Measurements from ENCODE around the gene NID2. TPM values are rescaled to one million over a fixed set of nuclear protein-coding genes. Genes with fewer than 3 reads are reported as not detected.

Gene NID2
- total and polyA plus RNA-seq, 4 donors = 2.3 to 23.3 (median 10.1) TPM

DNA sequence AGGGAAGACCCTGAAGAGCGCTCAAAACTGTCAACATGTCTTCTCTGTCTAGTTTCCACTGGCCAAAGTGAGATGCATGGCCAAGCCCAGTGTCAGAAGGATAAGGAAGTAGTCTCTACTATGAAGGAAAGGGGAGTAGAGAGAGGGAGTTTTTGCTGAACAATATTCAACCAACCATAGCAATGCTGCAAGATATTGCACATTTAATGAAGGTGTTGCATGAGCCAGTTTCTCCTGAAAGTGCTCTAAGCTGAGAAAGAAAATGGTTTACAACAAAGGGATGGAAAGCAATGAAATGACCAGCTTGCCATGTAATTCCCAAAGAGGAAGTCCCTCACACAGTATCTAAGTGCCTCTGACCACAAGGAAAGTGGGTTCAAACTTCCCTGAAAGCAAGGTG is 40.0 kb upstream of the NID2 start:
- WGBS = 93% methylated on average over 1 of the region's 1 CpG
- H3K9me3 ChIP-seq (ENCODE audit: control insufficient read depth in 4 of 4, low read length in 3 of 4) = no peaks in the 10 kb centered on the region
- H3K4me3 ChIP-seq (ENCODE audit: low read depth in 1 of 3, low read length in 3 of 3) = no peak overlapping the region
- TF ChIP-seq, protein P1, sequence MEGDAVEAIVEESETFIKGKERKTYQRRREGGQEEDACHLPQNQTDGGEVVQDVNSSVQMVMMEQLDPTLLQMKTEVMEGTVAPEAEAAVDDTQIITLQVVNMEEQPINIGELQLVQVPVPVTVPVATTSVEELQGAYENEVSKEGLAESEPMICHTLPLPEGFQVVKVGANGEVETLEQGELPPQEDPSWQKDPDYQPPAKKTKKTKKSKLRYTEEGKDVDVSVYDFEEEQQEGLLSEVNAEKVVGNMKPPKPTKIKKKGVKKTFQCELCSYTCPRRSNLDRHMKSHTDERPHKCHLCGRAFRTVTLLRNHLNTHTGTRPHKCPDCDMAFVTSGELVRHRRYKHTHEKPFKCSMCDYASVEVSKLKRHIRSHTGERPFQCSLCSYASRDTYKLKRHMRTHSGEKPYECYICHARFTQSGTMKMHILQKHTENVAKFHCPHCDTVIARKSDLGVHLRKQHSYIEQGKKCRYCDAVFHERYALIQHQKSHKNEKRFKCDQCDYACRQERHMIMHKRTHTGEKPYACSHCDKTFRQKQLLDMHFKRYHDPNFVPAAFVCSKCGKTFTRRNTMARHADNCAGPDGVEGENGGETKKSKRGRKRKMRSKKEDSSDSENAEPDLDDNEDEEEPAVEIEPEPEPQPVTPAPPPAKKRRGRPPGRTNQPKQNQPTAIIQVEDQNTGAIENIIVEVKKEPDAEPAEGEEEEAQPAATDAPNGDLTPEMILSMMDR (IDR thresholded peaks at IDR 0.05; ENCODE audit: low read depth, low read length, missing input control) = no peak
- TF ChIP-seq EGR1 (IDR thresholded peaks at IDR 0.05; ENCODE audit: low read depth in 2 of 2) (no peak), HNF4G (IDR thresholded peaks at IDR 0.05) (no peak), RAD21 (IDR thresholded peaks at IDR 0.05) (no peak), NR2F2 (IDR thresholded peaks at IDR 0.05) (no peak), SP1 (IDR thresholded peaks at IDR 0.05) (no peak), GABPA (IDR thresholded peaks at IDR 0.05 in 1 of 2, conservative IDR thresholded peaks at IDR 0.05 in 1 of 2) (no peak), RXRA (IDR thresholded peaks at IDR 0.05) (no peak), YY1 (IDR thresholded peaks at IDR 0.05) (no peak), FOXA1 (IDR thresholded peaks at IDR 0.05) (no peak), HNF4A (conservative IDR thresholded peaks at IDR 0.05) (no peak)
- TF ChIP-seq, protein P2, sequence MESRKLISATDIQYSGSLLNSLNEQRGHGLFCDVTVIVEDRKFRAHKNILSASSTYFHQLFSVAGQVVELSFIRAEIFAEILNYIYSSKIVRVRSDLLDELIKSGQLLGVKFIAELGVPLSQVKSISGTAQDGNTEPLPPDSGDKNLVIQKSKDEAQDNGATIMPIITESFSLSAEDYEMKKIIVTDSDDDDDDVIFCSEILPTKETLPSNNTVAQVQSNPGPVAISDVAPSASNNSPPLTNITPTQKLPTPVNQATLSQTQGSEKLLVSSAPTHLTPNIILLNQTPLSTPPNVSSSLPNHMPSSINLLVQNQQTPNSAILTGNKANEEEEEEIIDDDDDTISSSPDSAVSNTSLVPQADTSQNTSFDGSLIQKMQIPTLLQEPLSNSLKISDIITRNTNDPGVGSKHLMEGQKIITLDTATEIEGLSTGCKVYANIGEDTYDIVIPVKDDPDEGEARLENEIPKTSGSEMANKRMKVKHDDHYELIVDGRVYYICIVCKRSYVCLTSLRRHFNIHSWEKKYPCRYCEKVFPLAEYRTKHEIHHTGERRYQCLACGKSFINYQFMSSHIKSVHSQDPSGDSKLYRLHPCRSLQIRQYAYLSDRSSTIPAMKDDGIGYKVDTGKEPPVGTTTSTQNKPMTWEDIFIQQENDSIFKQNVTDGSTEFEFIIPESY (IDR thresholded peaks at IDR 0.05) = no peak
- TF ChIP-seq, protein P3, sequence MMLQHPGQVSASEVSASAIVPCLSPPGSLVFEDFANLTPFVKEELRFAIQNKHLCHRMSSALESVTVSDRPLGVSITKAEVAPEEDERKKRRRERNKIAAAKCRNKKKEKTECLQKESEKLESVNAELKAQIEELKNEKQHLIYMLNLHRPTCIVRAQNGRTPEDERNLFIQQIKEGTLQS (IDR thresholded peaks at IDR 0.05) = no peak
- TF ChIP-seq, protein P4, sequence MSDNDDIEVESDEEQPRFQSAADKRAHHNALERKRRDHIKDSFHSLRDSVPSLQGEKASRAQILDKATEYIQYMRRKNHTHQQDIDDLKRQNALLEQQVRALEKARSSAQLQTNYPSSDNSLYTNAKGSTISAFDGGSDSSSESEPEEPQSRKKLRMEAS (IDR thresholded peaks at IDR 0.05) = no peak
- no peak overlapping the region for H3K9ac ChIP-seq (ENCODE audit: low read depth in 1 of 2, low read length in 2 of 2)
- no peak for DNase-seq (ENCODE audit: low spot score)
- H3K4me1 ChIP-seq (ENCODE audit: control insufficient read depth in 4 of 4, insufficient read depth in 4 of 4, low read length in 3 of 4) = no peaks in the 10 kb centered on the region
- no peak overlapping the region for H3K27ac ChIP-seq (ENCODE audit: low read depth in 1 of 2, low read length in 2 of 2)
- H3K36me3 ChIP-seq (ENCODE audit: control insufficient read depth in 4 of 4, insufficient read depth in 3 of 4, low read depth in 1 of 4, low read length in 3 of 4) = no peaks in the 10 kb centered on the region
- peaks cover 0 to 4% (median 0%) of the 10 kb centered on the region in 4 donors for H3K27me3 ChIP-seq (ENCODE audit: control insufficient read depth in 4 of 4, insufficient read depth in 4 of 4, low read length in 3 of 4)

DNA sequence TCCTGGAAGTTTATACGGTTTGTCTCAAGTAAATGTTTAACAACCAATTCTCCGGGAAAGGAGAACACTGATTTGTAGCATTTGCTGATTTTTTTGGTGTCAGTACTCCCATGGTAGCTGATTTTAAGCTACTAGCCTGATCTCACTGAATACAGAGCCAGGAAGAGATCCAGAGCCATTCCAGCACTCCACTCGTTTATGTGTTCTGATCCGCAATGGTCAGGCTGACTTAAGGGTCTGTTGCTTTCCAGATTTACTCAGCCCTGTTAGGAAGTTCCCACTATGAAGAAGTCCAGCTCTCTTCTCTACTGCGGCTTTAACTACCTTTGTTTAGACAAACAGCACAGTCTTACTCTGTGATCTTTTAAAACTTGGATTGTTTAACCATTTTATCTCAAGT is 38.0 kb upstream of the NID2 start:
- Histone ChIP-seq H3K36me3 (ENCODE audit: control insufficient read depth in 4 of 4, insufficient read depth in 3 of 4, low read depth in 1 of 4, low read length in 3 of 4) (no peaks in the 10 kb centered on the region), H3K27ac (ENCODE audit: low read depth in 1 of 2, low read length in 2 of 2) (no peak overlapping the region), H3K4me1 (ENCODE audit: control insufficient read depth in 4 of 4, insufficient read depth in 4 of 4, low read length in 3 of 4) (no peaks in the 10 kb centered on the region), H3K4me3 (ENCODE audit: low read depth in 1 of 3, low read length in 3 of 3) (no peak overlapping the region), H3K27me3 (ENCODE audit: control insufficient read depth in 4 of 4, insufficient read depth in 4 of 4, low read length in 3 of 4) (peaks cover 0 to 4% (median 0%) of the 10 kb centered on the region in 4 donors), H3K9me3 (ENCODE audit: control insufficient read depth in 4 of 4, low read length in 3 of 4) (no peaks in the 10 kb centered on the region), H3K9ac (ENCODE audit: low read depth in 1 of 2, low read length in 2 of 2) (no peak overlapping the region)
- TF ChIP-seq FOXA1 (IDR thresholded peaks at IDR 0.05) = no peak
- TF ChIP-seq JUND (IDR thresholded peaks at IDR 0.05) = no peak
- no peak for TF ChIP-seq HNF4G (IDR thresholded peaks at IDR 0.05)
- TF ChIP-seq, protein P2 (IDR thresholded peaks at IDR 0.05) = no peak
- no peak for TF ChIP-seq TAF1 (conservative IDR thresholded peaks at IDR 0.05)
- TF ChIP-seq, protein P5, sequence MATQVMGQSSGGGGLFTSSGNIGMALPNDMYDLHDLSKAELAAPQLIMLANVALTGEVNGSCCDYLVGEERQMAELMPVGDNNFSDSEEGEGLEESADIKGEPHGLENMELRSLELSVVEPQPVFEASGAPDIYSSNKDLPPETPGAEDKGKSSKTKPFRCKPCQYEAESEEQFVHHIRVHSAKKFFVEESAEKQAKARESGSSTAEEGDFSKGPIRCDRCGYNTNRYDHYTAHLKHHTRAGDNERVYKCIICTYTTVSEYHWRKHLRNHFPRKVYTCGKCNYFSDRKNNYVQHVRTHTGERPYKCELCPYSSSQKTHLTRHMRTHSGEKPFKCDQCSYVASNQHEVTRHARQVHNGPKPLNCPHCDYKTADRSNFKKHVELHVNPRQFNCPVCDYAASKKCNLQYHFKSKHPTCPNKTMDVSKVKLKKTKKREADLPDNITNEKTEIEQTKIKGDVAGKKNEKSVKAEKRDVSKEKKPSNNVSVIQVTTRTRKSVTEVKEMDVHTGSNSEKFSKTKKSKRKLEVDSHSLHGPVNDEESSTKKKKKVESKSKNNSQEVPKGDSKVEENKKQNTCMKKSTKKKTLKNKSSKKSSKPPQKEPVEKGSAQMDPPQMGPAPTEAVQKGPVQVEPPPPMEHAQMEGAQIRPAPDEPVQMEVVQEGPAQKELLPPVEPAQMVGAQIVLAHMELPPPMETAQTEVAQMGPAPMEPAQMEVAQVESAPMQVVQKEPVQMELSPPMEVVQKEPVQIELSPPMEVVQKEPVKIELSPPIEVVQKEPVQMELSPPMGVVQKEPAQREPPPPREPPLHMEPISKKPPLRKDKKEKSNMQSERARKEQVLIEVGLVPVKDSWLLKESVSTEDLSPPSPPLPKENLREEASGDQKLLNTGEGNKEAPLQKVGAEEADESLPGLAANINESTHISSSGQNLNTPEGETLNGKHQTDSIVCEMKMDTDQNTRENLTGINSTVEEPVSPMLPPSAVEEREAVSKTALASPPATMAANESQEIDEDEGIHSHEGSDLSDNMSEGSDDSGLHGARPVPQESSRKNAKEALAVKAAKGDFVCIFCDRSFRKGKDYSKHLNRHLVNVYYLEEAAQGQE (IDR thresholded peaks at IDR 0.05) = no peak
- TF ChIP-seq RXRA (IDR thresholded peaks at IDR 0.05) = no peak
- TF ChIP-seq NR2F2 (IDR thresholded peaks at IDR 0.05) = no peak
- no peak for TF ChIP-seq FOXA2 (IDR thresholded peaks at IDR 0.05)
- DNase-seq (ENCODE audit: low spot score) = no peak
- 32% methylated on average over 5 of the region's 5 CpGs for WGBS

Measured in liver (tissue), 9 donors.